ENCODE data around the gene RHBG. TPM values are rescaled to one million over a fixed set of nuclear protein-coding genes. Genes with fewer than 3 reads are reported as not detected.

The RHBG gene
- total and polyA plus RNA-seq, 2 donors (not counting 3 experiments of a cell fraction or from before 2014, with no cell fraction given): not detected

GRCh38 chr1:156406251-156406650, 37.2 kb downstream of the RHBG start:
- no peak for TF ChIP-seq GATA2 (IDR thresholded peaks at IDR 0.05; ENCODE audit: insufficient read depth, insufficient read length, low read depth, low read length)
- no peak for TF ChIP-seq MAX (IDR thresholded peaks at IDR 0.05; ENCODE audit: insufficient read depth, insufficient read length)
- TF ChIP-seq JUN (IDR thresholded peaks at IDR 0.05; ENCODE audit: borderline replicate concordance, insufficient read depth, insufficient read length, low read depth): no peak
- TF ChIP-seq CTCF (IDR thresholded peaks at IDR 0.05; ENCODE audit: extremely low read depth in 1 of 2, insufficient read depth in 1 of 2, low read depth in 1 of 2, low read length in 2 of 2): no peak
- TF ChIP-seq EZH2 (IDR thresholded peaks at IDR 0.05; ENCODE audit: borderline replicate concordance, low read depth, low read length, severe bottlenecking): no peak
- no peak for TF ChIP-seq POLR2A (IDR thresholded peaks at IDR 0.05; ENCODE audit: low read depth, low read length)
- no peak for TF ChIP-seq POLR2AphosphoS5 (IDR thresholded peaks at IDR 0.05; ENCODE audit: insufficient read depth, low read depth, low read length)
- no peak for TF ChIP-seq FOS (IDR thresholded peaks at IDR 0.05; ENCODE audit: borderline replicate concordance, insufficient read depth, low read length)
- no peak for TF ChIP-seq MYC (IDR thresholded peaks at IDR 0.05; ENCODE audit: low read depth, low read length)
- Histone ChIP-seq H2AFZ (ENCODE audit: low read depth, low read length) (no peak overlapping the region), H3K4me1 (ENCODE audit: control insufficient read depth, extremely low read depth, insufficient read depth, low read length) (no peaks in the 10 kb centered on the region), H3K4me3 (replicated peaks in 1 of 3; ENCODE audit: insufficient read depth in 1 of 3, low read depth in 1 of 3, low read length in 3 of 3) (no peak overlapping the region), H3K36me3 (ENCODE audit: control insufficient read depth in 2 of 2, extremely low read depth in 1 of 2, insufficient read depth in 2 of 2, low read length in 2 of 2) (no peaks in the 10 kb centered on the region), H3K27me3 (ENCODE audit: control insufficient read depth in 2 of 2, insufficient read depth in 2 of 2, low read length in 2 of 2) (peaks cover 20 to 33% of the 10 kb centered on the region in 2 experiments), H3K9me3 (replicated peaks; ENCODE audit: control insufficient read depth, insufficient read depth, low read length) (no peaks in the 10 kb centered on the region), H3K9ac (replicated peaks; ENCODE audit: extremely low read depth, insufficient read depth, low read length) (no peak overlapping the region), H3K4me2 (ENCODE audit: insufficient read depth, low read length) (no peak overlapping the region), H3K79me2 (ENCODE audit: control insufficient read depth, insufficient read depth, low read length) (no peaks in the 10 kb centered on the region), H4K20me1 (replicated peaks; ENCODE audit: control insufficient read depth, extremely low read depth, insufficient read depth, low read length) (no peaks in the 10 kb centered on the region), H3K9me1 (replicated peaks; ENCODE audit: control insufficient read depth, extremely low read depth, insufficient read depth, low read length) (no peaks in the 10 kb centered on the region), H3K27ac (ENCODE audit: insufficient read depth, low read depth, low read length) (no peak overlapping the region)
- CTCF ChIA-PET: interaction anchor here (4.2 kb wide), 1 partner anchor 21 kb away, joined by 35 read pairs; no protein-coding TSS in a partner anchor
- FAIRE-seq (no peak), DNase-seq (ENCODE audit: low read depth, low spot score) (no peak)
- dilution Hi-C loops (cut with MboI; ENCODE audit: extremely low pct_ligation_motif_present, low sequenced_read_pairs) (no loop called here), intact Hi-C loops (cut with micrococcal nuclease) (no loop called here)
- BruUV-seq (replicated peaks): no TSS peak
- POLR2A ChIA-PET: no interaction called here

All from endothelial cell of umbilical vein (primary cell).